Activated CD8-positive, alpha-beta memory T cell treated with anti-CD3 and anti-CD28 coated beads for 1 hour (primary cell): ENCODE results near the gene FSD1.
"Not testable (repeated sequence)": the region's sequence is repeated elsewhere in the genome, so short reads cannot be mapped to it uniquely, and the experiment has no call there.

Experiments used
- DNase-seq, 2 donors: peaks; one replicate each; pipeline ENCODE4 v3.0.0-alpha.2; 2020; ENCODE audit warnings: low read depth in 1 of 2; ENCODE audit errors: extremely low read depth in 1 of 2

The FSD1 gene

DNA sequence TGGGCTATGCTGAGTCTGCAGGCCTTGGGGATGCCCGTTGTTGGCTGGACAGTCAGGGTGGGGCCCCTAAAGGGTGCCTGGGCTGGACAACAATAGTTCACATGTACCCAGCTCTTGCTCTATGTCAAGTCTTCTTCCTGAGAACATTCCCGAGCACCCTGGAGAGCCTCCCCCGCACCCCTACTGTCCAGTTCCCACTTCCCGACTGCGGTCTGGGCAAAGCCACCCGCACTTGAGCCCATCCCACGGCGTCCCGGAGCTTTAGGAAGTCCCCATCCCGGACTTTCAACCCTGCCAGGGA, 37.9 kb downstream of the FSD1 start:
- DNase-seq: no peak

DNA sequence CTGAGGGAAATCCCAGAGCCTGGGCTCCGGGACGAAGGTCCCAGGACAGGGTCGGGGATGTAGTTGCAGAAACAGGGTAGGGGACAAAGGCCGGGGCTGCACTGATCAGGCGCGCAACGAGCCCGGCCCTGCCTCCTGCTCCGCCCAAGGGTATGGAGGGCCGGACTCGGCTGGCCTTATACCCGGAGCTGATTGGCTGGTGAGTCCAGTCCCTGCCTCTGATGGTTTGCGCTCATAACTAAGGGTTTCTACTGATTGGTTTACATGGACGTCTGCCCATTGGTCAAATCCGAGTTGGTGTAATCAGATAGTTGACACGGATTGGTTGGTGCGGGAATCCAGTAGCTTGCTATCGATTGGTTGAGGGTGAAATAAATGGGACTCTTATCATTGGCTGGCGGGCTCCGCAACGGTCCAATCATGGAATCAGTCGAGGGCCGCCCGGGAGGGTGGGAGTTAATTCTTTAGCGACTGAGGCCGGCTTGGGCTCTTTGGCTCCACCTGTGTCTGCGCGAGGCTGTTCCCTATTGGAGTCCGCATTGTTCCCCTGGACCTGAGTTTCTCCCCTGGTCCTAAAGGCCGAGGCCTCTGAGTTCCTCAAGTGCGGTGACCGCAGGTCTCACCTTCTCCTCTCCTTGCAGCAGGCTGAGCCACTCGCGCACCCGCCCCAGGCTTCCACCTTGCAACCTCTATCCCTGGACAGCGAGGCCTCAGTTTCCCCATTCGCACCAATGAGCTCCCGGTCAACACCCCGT, 38.4 kb downstream of the FSD1 start:
- DNase-seq: peak; percentile 71 to 78

DNA sequence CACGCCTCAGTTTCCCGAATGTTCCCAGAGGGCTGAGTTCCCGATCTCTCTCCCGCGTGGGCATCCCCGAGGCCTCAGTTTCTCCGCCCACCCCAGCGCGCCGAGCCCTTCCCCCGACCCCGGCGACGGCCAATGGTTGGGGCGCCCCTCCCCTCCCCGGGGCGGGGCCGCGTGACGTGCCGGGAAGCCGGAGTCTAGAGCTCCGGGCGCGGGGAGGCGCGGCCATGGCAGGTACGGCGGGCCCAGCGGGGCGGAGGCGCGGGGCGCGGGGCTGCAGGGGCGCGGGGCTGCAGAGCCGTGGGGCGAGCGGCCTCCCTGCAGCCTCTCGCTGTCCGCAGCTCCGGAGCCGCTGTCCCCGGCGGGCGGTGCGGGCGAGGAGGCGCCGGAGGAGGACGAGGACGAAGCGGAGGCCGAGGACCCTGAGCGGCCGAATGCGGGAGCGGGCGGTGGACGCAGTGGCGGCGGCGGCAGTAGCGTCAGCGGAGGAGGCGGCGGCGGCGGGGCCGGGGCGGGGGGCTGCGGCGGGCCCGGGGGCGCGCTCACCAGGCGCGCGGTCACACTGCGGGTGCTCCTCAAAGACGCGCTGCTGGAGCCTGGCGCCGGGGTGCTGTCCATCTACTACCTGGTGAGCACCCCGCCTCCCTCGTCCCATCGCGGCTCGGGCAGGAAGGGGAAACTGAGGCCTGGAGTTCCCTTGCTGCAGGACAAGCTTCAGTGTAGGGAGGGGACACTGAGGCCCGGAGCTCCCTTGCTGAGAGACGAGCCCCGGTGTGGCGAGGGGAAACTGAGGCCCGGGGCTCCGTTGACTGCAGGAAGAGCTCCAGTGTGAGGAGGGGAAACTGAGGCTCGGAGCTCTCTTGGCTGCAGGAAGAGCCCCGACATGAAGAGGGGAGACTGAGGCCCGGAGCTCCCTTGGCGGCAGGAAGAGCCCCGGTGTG, 39.2 kb downstream of the FSD1 start, which contains the start of gene MPND:
Gene MPND, plus strand, starts transcription at position 193 of the 938 bp plus-strand sequence. Its CDS starts 32 bp downstream, at position 225.
- peak; percentile 61 to 92 for DNase-seq

DNA sequence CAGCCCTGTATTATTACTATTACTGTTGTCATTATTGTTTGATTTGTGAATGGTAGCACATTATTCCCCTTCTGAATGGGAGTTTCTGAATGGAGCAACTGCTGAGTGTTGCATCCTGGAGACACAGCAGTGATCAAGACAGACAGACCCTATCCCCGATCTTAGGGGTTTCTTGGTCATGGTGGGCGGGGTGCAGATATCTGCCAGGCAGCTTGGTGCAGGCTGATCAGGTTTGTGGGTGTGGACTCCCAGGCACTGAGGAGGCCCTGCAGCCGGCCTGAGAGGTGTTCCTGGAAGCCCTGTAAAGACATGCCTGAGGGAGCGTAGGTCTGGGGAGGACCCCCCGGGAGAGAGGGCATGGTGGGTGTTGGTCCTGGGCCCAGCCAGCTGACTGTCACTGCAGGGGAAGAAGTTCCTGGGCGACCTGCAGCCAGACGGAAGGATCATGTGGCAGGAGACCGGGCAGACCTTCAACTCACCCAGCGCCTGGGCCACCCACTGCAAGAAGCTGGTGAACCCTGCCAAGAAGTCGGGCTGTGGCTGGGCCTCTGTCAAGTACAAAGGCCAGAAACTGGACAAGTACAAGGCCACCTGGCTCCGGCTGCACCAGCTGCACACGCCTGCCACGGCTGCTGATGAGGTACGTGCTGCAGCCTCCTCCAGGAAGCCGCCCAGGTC, 41.1 kb downstream of the FSD1 start:
- DNase-seq: no peak

DNA sequence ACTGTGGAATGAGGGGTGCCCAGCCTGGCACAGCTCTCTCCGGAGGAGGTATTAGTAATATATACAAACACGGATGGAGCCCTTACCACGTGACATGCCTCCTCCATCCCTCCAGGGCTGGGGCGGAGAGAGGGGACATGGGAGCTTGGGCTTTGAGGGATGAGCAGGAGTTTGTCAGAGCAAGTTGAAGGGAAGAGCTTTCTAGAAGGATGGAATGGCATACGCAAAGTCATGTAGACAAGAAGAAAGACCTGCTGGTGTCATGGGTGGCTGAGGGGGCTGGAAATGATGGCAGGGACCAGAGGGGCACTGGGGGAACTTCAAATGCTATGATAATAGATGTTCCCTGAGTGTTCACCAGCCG, 41.6 kb downstream of the FSD1 start:
- no peak for DNase-seq

DNA sequence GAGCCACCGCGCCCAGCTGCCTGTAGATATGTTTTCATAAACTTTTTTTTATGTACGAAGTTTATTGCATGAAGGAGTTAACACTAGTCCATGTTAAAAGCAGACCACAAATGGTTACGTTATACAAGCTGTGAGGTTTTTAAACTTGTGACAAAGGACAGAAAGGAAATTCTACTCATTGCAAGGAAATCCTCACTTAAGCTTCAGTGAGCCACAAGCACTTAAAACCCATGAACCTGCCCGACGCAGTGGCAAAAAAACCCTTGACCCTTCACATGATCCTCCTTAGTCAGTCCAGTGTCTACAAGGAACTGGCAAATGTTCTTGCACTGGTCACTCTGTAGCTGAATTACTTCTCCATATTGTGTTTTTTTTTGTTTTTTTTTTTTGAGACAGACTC, 43.1 kb downstream of the FSD1 start:
- DNase-seq: no peak

DNA sequence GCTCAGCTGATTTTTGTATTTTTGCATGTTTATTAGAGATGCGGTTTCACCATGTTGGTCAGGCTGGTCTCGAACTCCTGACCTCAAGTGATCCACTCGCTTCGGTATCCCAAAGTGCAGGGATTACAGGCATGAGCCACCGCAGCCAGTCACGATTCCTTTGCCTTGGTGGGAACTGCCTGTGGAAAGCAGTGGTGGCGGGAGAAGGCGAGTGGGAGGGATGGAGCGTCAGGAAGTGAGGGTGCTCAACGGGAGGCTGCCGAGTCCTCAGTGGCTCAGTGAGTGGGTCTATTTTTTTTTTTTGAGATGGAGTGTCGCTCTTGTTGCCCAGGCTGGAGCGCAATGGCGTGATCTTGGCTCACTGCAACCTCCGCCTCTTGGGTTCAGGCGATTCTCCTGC, 44.8 kb downstream of the FSD1 start:
- not testable (repeated sequence) for DNase-seq

DNA sequence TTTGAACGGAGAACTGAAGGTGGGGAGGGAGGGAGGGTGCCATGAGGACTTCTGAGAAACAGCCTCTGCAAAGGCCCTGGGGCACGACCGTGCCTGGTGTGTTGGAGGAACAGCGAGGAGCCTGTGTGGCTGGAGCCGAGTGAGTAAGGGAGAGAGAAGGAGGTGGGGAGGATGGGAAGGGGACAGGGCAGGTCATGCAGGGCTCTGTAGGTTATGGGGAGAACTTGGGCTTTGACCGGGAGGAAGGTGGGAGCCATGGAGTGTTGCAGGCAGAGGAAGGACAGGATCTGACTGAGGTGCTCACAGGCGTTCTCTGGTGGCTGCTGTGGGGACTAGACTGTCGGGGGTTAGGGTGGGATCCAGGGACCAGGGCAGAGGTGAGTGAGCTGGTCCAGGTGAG, 45.7 kb downstream of the FSD1 start:
- no peak for DNase-seq

DNA sequence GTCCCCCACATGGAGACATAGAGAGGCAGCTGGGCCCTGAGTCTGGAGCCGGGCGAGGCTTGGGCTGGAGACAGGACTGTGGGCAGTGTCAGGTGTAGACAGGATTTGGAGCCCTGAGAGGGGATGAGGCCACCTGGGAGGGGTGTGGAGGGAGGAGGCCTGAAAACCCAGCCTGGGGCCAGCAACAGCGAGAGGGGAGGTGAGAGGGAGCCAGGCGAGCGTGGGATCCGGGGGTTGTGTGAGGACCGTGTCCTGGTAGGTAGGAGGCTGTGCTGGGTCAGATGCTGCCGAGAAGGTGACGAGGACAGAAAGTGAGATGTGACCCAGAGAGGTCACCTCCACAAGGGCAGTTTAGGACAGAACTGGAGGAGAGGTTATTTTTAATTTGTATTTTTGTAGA, 46.3 kb downstream of the FSD1 start:
- DNase-seq: no peak

DNA sequence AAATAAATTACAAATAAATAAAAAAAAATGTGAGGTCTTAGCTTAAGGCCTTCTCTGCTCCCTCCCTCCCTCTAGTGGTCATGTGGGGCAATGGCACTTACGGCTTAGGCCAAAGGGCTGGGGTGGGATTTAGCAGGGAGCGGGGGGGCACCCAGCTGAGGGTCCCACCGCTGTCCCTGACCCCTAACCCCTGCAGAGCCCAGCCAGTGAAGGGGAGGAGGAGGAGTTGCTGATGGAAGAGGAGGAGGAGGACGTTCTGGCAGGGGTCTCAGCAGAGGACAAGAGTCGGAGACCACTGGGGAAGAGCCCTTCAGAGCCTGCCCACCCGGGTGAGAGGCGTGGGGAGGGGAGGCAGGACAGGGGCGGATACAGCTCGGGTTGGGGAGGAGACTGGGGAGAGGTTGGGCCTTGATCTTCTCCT, 48.3 kb downstream of the FSD1 start:
- DNase-seq: peak in 1 of 2 donors; percentile 43

DNA sequence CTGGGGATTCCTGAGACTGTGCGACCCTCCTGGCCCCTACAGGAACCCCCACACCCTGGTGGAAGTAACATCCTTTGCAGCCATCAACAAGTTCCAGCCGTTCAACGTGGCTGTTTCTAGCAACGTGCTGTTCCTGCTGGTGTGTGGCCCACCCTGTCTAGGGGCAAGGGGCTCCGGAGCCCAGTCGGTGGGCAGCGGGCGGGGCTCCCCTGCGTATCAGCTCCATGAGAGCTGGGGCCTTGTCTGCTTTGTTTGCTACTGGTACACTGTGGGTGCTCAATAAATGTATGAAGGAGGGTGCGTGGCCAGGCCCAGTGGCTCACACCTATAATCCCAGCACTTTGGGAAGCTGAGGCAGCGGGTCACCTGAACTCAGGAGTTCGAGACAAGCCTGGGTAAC, 49.9 kb downstream of the FSD1 start:
- DNase-seq: no peak

DNA sequence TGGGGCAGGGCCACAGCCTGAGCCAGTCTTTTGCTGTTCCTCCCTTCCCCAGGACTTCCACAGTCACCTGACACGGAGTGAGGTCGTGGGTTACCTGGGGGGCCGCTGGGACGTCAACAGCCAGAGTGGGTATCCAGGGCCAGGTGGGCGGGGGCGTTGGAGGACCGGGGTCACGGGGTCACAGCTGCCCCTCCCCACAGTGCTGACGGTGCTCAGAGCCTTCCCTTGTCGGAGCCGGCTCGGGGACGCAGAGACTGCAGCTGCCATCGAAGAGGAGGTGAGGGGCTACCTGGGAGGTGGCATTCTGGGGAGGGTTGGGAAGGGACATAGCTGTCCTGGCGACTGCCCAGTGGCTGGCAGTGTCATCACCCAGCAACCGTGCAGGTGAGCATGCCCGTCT, 50.5 kb downstream of the FSD1 start:
- DNase-seq: no peak

DNA sequence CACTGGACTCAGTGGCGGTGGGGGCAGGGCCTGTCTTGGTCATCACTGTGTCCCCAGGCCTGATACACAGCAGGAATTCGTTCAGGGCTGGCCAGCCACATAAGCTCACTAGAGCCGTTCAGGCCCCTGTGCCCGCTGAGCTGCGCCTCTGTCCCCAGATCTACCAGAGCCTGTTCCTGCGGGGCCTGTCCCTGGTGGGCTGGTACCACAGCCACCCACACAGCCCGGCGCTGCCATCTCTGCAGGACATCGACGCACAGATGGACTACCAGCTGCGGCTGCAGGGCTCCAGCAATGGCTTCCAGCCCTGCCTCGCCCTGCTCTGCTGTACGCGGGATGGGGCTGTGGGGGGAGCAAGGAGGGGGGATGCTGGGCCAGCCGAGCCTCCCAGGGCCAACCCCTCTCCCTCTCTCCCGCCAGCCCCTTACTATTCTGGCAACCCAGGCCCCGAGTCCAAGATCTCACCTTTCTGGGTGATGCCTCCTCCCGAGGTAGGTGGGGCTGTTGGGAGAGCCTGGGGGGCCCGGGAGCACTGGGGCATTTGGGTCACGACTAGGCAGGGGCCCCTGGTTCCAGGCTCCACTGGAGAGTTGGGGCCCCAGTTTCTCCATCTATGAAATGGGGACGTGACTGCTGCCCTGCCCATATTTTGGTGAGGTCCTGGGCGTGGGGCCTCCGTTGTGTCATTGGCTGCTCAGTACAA, 52.8 kb downstream of the FSD1 start:
- no peak for DNase-seq

DNA sequence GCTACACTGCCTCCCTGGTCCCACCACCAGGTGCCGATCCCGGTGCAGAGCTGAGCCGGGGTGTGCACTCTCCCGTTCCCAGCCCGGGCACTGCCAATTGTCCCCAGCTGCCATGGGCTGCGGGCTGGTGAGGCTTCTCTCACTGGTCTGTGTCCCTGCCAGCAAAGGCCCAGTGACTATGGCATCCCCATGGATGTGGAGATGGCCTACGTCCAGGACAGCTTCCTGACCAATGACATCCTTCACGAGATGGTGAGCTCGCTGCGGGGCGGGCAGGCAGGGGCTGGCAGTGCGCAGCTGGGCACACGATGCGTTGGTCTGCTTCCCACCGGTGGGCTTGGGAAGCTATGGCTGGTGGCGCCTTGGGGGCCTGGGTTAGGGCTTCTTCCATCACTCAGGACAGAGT, 53.5 kb downstream of the FSD1 start:
- DNase-seq: no peak

DNA sequence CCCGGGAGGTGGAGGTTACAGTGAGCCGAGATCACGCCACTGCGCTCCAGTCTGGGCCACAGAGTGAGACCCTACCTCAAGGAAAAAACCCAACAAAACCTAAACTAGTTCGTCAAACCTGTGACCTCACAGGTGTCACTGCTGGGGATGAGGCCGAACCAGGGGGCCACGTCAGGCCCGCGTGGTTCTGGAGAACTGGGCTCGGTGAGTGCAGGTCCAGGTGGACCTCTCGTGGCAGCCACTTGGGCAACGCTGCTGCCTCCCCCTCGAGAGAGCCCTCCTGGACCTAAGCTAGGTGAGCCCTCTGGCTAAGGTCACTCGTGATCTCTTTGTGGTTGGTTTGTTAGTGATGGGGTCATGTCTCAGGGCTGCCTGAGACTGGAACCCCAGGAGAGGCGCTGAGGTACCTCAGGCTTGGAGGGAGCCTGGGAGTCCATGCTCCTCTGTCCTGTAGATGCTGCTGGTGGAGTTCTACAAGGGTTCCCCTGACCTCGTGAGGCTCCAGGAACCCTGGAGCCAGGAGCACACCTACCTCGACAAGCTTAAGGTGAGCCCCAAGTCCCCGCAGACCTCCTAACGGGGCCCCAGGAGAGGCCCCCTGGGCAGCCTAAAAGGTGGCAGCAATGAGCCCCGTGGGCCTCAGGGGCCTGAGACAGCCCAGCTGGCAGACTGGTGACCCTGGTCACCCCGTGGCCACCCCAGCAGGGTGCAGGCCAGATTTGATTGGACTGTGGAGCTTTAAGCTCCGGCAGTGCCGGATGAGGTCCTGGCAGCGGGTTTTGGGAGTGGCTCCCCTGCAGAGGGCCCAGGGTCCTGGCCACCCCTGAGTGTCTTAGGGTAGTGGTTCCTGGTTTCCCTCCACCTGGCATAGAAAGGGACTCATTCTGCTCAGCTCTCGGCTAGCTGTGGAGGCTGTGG, 54.6 kb downstream of the FSD1 start:
- no peak for DNase-seq

DNA sequence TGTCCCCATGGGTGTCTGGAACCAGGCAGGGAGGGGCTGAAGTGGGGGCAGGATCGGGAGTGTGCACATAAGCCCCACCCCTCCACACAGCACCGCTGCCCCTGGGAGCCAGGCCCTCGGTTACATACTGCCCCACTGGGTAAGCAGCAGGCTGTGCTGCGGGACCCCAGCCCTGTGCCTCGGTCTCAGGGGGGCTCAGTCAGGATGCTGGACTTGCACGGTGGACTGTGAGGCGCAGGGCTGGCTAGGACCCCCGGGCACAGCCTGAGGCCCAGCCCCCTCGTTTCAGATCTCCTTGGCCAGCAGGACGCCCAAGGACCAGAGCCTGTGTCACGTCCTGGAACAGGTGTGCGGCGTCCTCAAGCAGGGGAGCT, 55.2 kb downstream of the FSD1 start:
- DNase-seq: no peak

DNA sequence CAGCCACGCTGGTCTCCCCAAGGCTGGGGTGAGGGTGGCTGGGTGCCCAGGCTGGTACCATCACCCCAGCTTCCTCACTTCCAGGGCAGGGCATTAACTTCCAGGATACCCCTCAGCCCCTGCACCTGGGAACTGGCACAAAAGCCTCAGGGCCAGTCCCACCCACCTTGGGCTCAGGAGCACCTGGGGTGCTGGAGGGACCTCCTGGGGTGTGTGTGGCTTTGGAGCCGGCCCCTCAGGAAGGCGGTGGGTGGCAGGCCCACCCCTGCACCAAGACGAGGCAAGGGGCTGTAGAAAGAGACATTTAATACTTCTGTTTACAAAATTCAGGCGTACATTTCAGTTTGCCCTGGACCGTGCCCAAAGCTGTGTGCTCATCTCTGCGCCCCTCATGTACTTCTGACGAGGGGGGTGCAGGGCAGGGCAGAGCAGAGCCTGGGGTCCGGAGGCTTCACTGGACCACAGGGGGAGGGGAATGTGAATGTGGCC, 55.7 kb downstream of the FSD1 start:
- DNase-seq: no peak

DNA sequence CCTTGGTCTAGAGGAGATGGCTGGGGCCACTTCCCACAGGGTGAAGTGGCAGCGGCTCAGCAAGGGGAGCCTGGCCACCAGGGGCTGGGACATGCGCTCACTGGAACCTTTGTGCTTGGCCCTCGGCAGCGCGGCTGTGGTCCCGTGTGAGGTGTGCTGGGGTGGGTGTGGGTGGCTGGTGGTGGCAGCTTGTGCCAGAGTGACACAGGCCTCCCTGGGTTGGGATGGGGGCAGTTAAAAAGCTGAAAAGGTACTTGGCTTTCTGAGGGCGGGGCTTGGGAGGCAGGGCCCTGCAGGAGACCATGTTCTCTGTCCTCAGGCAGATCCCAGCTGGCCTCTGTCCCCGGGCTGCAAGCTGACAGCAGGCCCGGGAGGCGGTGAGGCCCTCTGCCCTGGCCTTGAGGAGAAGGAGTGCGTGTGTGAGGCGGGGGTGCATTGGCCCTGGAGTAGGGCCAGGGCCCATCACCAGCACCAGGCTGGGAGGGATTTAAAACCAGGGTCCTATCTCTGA, 56.3 kb downstream of the FSD1 start:
- DNase-seq: no peak

DNA sequence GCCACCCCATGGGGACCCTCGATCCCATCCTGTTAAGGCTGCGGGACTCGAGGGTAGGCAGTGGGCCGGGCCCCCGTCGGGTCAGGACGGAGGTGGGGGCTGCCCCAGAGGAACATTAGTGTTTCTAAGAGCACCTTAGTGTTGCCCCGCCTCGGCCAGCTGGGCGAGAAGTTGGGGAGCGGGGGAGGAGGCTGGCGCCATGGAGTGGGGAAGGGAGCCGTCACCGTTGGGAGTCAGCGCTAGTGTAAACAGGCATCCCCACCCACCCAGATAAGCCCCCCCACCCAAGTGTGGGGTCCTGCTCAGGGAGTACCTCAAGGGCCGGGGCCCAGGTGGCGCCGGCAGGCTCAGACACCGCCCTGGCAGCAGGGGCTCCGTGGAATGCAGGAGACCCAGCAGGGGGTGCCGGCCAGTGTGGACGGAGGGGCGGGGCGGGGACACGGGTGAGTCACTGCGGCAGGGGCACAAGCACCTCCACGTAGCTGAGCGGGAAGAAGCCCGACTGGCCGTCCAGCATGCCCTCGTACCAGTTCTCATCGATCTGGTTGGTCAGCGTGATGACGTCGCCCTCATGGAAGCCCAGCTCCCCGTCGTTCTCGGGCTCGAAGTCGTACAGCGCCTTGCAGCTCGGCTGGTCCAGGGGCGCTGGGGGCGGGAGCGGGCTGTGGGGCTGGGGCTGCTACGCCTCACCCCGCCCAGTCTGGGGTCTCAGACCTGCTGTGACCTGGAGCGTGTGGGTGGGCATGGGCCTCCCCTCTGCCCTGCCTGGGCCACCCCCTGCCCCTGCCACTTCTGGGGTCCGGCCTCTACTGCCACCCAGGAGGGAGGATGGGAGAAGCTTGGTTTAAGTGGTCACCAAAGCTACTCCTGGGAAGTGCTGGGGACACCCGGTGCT, 57.0 kb downstream of the FSD1 start:
- no peak for DNase-seq
